Middle frontal gyrus (tissue), 1 donor: Measurements from ENCODE around the gene TBC1D5.
"Not testable (repeated sequence)": the region's sequence is repeated elsewhere in the genome, so short reads cannot be mapped to it uniquely, and the experiment has no call there.

Experiments used
- DNase-seq: peaks from one replicate; pipeline ENCODE4 v3.0.0-alpha.2; 2015; ENCODE audit warnings: low spot score; ENCODE audit errors: extremely low spot score

Gene TBC1D5

GRCh38 chr3:17551333-17551732 lies 191.1 kb downstream of the TBC1D5 start:
- DNase-seq: no peak

- DNase-seq: no peak
Measured at GRCh38 chr3:17550624-17551023, 191.8 kb downstream of the TBC1D5 start.

GRCh38 chr3:17546500-17547255 lies 195.8 kb downstream of the TBC1D5 start:
- DNase-seq: no peak

GRCh38 chr3:17544632-17545031 lies 197.8 kb downstream of the TBC1D5 start:
- DNase-seq: no peak

- DNase-seq: no peak
Measured at GRCh38 chr3:17542591-17542990, 199.8 kb downstream of the TBC1D5 start.

- DNase-seq: no peak
Measured at GRCh38 chr3:17539436-17539835, 203.0 kb downstream of the TBC1D5 start.

- no peak for DNase-seq
Measured at GRCh38 chr3:17535274-17535673, 207.2 kb downstream of the TBC1D5 start.

- not testable (repeated sequence) for DNase-seq
Measured at GRCh38 chr3:17532446-17532845, 210.0 kb downstream of the TBC1D5 start.

- DNase-seq: no peak
Measured at GRCh38 chr3:17529677-17530076, 212.8 kb downstream of the TBC1D5 start.

GRCh38 chr3:17518189-17519059 lies 224.0 kb downstream of the TBC1D5 start:
- DNase-seq: no peak

- DNase-seq: no peak
Measured at GRCh38 chr3:17515445-17516234, 226.8 kb downstream of the TBC1D5 start.

GRCh38 chr3:17514597-17514996 lies 227.8 kb downstream of the TBC1D5 start:
- no peak for DNase-seq

GRCh38 chr3:17510265-17510664 lies 232.2 kb downstream of the TBC1D5 start:
- no peak for DNase-seq

- no peak for DNase-seq
Measured at GRCh38 chr3:17508180-17508752, 234.2 kb downstream of the TBC1D5 start.

- no peak for DNase-seq
Measured at GRCh38 chr3:17507480-17507879, 235.0 kb downstream of the TBC1D5 start.

- DNase-seq: no peak
Measured at GRCh38 chr3:17505856-17506255, 236.6 kb downstream of the TBC1D5 start.

- DNase-seq: no peak
Measured at GRCh38 chr3:17501745-17502144, 240.7 kb downstream of the TBC1D5 start.

GRCh38 chr3:17500618-17501017 lies 241.8 kb downstream of the TBC1D5 start:
- no peak for DNase-seq

GRCh38 chr3:17494117-17494809 lies 248.2 kb downstream of the TBC1D5 start:
- DNase-seq: no peak

GRCh38 chr3:17491601-17492000 lies 250.8 kb downstream of the TBC1D5 start:
- no peak for DNase-seq

- DNase-seq: not testable (repeated sequence)
Measured at GRCh38 chr3:17491190-17491589, 251.2 kb downstream of the TBC1D5 start.
